ENCODE measurements around the gene SLC22A7.

SLC22A7 gene

DNA sequence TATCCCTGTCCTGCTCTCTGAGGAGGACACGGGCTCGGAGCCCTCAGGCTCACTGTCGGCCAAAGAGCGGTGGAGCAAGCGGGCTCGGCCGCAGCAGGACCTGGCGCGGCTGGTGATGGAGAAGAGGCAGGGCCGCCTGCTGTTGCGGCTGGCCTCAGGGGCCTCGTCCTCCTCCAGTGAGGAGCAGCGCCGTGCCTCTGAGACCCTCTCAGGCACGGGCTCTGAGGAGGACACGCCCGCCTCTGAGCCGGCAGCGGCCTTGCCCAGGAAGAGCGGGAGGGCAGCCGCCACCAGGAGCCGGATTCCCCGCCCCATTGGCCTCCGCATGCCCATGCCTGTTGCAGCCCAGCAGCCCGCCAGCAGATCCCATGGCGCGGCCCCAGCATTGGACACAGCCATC lies 14.2 kb upstream of the SLC22A7 start:
- DNase-seq (ENCODE audit: low read depth): no peak

DNA sequence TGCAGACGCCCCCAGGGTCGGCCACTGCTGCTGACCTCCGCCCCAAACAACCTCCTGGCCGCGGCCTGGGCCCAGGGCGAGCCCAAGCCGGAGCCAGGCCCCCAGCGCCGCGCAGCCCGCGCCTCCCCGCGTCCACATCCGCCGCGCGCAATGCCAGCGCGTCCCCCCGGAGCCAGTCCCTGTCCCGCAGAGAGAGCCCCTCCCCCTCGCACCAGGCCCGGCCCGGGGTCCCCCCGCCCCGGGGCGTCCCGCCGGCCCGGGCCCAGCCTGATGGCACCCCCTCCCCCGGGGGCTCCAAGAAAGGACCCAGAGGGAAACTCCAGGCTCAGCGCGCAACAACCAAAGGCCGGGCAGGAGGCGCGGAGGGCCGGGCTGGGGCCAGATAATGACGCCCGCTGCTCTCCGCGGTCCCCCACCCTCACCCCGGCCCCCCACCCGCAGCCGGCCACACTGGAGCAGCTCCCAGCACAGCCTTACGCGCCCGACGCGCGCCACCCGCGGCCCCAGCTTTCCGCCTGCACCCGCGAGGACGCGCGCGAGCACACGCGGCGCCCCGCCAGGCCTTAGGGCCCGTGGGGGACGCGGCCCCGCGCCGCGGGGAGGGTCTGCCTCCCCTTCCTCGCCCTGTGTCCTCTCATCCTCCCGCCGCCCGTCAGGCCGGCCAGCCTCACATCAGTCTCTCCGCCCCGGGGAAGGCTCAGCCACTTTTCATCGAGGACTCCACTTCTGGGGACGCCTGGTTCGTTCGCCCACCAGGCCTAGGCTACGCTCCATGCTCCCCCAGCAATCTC lies 12.9 kb upstream of the SLC22A7 start:
- DNase-seq (ENCODE audit: low read depth): no peak

DNA sequence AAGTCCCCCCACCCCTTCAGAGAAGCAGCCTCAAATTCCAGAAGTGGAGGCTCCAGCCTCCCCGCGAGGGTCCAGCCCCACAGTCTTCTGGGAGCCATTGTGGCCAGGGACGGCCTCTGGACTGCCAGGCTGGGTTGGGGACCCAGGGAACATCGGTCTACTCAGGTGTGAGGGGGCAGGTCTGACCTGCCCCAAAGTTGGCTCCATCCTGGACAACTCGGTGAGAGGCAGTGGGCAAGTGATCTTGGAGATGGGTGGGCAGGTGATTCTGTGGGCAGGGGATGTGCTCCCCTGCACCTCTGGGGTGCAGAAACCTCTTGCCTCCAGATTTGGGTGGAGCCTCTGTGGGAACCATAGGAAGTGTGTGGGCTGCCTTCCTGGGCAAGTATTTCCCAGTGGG lies 12.2 kb upstream of the SLC22A7 start:
- DNase-seq (ENCODE audit: low read depth): no peak

DNA sequence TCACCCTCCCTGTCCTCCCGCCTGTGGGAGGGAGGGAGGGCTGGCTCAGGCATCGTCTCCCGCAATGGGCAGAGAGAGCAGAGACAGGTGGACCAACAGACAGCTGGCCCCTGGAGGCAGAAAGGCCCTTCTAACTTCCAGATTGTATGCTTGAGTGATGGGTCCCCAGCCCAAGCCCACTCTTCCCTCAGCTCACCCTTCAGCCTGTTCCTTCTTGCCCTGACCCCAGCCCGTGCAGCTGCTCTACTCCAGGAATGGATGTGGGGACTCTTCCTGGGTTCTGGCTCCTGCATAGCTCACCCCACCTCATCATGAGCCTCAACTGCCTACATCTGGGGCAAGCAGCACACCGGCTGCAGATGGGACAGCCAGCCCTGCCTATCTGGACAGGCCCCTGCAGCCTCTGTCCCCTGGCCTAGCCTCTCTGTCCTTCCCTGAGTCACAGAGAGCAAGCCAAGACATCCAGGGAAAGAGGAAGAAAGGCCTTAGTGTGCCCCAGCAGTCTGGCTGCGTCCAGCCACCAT lies 11.5 kb upstream of the SLC22A7 start:
- DNase-seq (ENCODE audit: low read depth): no peak

DNA sequence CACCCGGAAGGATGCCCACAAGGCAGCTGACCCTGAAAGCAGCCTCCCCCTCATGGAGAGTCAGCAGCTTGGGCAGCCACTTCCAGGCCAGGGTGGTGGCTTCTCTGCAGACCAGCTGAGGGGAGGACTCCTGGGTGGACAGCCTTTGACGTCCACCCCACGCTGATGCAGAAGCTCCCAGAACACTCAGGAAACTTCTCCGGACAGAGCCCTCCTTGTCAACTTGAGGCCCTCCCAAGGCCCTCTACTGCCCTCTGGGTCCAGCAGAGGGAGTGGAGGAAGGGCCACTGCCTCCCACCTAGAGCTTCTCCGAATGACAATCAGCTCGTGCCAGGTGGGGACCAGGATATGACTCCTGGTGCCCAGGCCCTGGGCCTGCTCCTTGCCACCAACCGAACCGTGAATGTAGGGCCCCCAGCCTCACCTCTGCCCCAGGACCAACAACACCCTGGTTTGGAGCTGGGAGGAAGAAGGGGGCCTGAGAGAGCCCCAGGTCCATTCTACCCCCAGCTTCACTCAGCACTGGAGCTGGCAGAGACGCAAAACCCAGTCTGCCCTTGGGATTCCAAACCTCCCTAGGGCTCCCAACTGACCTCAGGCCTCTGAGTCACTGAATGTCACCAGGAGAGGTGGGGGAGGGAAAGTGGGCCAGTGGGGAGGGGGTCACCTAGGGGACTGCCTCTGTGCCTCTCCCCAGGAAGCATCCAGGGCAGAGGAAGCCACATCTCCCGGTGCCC lies 10.9 kb upstream of the SLC22A7 start:
- no peak for DNase-seq (ENCODE audit: low read depth)

DNA sequence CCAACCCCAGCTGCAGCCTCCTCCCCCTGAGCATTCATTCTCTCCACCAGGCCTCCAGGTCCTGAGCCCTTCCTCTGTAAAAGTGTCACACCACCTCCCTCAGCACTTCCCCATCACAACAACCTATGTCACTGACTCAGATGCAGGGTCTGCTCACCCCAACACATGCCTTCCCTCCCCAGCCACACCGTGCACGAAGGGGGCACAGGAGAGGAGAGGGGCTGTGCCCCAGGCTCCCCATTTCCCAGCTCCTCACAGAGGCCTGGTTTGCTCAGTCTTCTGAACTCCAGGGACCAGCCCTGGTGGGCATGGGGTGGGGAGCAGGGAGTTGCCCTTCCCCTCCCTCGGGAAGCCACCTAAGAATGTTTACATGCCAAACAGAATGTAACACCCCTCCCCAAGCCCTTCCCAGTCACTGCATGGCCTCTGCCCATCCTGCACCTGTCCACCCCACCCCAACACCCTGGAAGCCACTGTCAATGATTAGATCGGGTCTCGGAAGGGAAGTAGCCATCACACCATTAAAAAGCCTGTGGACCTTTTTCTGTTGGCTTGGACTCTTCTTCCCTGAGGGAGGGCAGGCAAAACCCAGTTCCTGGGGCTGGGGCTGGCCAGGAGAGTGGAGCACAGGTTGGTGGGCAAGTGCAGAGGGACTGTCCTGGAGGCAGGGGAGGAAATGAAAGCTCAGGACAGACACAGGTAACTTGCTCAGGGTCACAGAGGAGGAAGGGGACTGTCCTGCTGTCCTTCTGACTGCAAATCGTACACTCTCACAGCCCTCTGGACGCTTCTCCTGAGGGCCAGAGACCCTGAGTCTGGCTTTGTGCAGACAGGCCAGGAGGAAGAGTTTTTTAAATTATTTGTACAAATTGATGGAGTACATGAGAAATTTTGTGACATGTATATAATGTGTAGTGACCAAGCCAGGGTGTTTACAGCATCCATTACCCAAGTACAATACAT lies 10.1 kb upstream of the SLC22A7 start:
- no peak for DNase-seq (ENCODE audit: low read depth)

DNA sequence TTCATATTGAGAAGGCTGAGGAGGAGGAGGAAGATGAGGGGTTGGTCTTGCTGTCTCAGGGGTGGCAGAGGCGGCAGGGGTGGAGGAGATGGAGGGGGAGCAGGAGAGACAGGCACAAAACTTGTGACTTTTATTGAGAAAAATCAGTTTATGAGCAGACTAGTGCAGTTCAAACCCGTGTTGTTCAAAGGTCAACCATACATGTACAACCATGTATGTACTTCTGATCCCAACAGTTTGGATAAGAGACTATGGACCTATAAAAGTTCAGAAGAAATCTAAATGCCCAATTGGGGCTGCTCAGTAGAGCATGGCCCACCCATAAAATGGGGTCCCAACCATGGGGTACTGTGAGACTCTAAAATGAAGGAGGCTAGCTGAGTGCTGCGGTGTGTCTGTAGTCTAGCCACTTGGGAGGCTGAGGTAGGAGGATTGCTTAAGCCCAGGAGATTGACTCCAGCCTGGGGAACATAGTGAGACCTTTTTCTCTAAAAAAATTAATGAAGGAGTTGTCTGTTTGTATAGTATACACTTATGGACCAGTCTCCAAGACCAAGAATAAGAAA lies 7.6 kb upstream of the SLC22A7 start:
- no peak for DNase-seq (ENCODE audit: low read depth)

DNA sequence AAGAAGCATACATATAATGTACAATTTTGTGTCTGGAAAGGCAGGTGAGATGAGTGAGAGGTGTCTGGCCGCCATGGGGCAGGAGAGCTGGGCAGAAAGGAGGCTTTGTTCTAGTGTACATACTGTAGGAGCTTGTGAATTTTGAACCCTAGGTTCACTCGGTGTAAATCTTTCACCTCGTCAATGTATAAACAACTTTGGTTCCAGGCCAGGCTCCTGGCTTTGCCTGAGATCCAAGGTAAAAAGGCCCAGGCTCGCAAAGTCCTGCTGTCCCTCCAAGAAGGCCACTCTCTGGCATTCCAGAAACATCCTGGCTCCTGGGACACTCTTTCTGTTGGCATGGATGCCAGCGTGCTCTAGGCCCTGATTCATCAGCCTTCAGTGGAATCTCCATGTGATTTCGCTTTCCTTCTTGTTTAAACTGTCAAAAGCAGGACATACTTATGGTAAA lies 7.1 kb upstream of the SLC22A7 start:
- no peak for DNase-seq (ENCODE audit: low read depth)

DNA sequence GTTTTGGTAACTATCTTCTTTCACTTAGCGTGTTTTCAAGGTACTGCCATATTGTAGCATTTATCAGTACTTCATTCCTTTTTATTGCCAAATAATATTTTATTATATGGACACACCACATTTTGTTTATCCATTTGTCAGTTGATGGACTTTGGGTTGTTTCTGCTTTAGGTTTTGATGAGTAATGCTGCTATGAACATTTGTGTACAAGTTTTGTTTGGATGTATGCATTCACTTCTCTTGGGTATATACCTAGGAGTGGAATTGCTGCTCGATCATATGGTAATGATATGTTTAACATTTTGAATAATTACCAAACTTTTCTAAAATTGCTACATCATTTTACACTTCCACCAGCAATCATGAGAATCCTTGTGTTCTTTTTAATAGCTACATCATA lies 6.4 kb upstream of the SLC22A7 start:
- no peak for DNase-seq (ENCODE audit: low read depth)

DNA sequence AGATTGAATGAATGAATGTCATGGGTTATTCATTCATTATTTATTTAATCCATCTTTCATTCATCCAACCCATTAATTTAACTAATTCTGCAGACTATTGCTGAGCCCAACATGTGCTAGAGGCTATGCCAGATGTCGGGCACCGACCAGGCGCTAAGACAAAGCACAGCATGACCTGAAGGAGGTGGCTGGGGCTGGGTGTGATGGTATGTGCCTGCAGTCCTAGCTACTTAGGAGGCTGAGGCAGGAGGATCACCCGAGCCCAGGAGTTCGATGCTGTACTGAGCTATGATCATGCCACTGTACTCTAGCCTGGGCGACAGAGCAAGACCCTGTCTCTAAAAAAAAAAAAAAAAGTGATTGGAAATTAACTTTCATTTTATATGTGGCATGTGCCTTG lies 5.7 kb upstream of the SLC22A7 start:
- DNase-seq (ENCODE audit: low read depth): no peak

DNA sequence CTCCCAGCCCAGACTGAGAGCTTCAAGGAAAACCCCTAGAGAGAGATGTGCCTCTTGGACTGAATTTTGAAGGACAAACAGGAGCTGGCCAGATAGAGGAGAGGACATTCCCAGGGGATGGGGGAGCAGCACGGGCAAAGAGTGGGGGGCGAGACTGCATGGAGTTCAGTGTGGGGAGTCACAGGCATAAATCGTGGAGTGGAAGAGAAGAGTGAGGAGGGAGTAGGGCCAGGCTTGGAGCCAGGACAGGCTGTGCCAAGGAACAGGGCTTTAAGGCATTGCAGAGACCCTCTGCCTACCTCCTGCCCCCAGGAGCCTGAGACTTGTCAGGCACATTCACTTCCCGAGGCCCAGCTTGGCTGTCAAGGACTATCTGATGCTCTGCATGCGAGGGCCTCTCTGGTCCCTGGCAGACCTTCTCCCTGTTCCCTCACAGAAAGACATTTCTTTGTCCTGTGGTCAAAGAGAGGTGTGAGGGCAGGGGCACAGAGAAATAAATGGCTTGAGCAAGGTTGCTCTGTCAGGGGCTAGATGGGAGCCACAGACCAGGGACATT lies 5.2 kb upstream of the SLC22A7 start:
- no peak for DNase-seq (ENCODE audit: low read depth)

DNA sequence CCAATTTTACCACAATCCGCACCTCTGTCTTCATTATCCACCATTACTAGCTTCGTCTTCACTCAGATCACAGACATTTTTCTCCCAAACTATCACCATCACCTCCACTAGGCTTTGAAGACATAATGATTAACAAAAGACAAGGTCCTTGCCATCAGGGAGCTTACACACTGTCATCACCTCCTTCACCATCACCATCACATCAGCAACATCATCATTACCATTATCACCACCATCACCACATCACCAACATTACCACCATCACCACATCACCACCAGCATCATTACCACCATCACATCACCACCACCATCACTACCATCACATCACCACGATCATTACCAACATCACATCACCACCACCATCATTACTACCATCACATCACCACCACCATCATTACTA lies 4.4 kb upstream of the SLC22A7 start:
- no peak for DNase-seq (ENCODE audit: low read depth)

DNA sequence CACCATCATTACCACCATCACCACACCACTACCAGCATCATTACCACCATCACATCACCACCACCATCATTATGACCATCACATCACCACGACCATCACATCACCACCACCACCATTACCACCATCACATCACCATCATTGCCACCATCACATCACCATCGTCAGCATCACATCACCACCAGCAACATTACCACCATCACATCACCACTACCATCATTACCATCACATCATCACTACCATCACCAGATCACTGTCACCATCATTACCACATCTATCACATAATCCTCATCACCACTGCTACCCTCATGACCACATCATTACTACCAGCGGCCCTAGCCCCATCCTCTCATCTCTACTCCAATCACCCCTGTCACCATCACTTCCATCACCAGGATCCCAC lies 3.5 kb upstream of the SLC22A7 start:
- no peak for DNase-seq (ENCODE audit: low read depth)

DNA sequence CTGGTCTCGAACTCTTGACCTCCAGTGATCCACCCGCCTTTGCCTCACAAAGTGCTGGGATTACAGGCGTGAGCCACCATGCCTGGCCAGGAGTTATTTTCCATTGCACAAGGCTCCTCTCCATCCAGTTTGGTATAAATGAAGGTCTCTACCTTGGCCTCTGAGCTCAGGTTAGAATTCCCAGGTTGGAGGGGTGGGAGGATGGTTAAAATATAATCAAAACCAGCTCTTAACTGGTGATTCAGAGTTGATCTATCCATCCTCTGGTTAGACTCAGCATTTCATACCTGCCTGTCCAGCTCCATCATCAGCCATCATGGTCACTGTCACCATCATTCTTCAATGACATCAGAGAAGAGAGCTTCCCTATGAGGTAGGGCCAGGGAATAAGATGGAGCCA lies 2.6 kb upstream of the SLC22A7 start:
- DNase-seq (ENCODE audit: low read depth): no peak

DNA sequence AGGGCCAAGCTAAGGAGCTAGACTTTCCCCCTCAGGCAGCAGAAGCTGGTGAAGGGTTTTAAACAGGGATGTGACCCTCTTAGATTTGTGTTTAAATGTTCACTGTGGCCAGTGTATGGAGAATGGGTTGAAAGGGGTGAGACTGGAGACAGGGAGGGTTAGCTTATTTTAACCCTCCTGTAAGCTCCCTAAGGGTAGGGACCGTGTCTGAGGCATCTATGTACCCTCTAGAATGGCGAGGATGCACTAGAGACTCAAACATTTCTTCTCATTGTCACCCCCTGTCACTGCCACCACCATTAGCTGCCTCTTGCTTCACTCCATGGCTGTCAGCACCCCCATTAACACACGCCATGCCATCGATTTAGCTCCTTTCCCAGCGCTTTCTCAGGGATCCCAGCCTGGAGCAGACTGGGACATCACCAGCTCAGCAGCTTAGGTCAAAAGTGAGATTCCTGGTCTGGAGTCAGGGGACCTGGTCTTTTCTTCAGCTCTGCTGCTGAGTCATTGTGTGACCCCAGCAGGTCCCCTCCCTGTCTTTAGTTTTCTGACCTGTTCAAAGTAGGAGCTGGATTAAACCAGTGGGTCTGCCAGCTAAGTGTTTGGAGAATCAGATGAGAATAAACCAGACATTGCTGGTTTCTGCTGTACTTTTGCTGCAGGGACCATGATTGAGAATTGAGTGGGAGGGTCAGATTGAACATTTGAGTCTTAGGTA lies 1.1 kb upstream of the SLC22A7 start:
- no peak for DNase-seq (ENCODE audit: low read depth)

DNA sequence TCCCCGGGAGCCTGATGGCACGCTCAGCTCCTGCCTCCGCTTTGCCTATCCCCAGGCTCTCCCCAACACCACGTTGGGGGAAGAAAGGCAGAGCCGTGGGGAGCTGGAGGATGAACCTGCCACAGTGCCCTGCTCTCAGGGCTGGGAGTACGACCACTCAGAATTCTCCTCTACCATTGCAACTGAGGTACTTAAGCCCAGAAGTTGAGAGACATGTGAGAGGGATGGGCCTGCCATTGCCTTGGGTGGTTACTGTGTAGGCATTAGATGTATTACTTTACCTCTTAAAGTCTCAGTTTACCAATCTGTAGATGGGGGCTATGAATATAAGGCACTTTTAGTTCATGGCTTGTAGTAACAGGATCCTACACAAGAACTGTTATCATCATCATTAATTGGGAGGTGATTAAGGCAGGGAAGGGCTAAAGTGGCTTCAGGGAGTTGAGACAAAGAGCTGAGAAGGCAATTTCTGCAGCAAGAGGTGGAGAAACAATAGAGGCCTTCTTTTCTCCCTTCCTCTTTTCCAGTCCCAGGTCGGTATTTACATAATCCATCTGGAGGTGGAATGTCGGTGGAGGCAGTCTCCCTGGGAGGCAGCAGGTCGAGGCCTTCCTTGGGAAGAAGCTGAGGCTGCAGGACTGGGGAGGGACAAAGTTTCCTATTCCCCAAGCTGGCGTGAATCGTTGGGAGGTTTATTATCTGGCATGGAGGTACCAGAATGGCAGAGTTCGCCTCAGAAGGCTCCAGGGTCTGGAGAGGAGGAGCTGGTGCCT lies 691 bp downstream of the SLC22A7 start:
- DNase-seq (ENCODE audit: low read depth): no peak

DNA sequence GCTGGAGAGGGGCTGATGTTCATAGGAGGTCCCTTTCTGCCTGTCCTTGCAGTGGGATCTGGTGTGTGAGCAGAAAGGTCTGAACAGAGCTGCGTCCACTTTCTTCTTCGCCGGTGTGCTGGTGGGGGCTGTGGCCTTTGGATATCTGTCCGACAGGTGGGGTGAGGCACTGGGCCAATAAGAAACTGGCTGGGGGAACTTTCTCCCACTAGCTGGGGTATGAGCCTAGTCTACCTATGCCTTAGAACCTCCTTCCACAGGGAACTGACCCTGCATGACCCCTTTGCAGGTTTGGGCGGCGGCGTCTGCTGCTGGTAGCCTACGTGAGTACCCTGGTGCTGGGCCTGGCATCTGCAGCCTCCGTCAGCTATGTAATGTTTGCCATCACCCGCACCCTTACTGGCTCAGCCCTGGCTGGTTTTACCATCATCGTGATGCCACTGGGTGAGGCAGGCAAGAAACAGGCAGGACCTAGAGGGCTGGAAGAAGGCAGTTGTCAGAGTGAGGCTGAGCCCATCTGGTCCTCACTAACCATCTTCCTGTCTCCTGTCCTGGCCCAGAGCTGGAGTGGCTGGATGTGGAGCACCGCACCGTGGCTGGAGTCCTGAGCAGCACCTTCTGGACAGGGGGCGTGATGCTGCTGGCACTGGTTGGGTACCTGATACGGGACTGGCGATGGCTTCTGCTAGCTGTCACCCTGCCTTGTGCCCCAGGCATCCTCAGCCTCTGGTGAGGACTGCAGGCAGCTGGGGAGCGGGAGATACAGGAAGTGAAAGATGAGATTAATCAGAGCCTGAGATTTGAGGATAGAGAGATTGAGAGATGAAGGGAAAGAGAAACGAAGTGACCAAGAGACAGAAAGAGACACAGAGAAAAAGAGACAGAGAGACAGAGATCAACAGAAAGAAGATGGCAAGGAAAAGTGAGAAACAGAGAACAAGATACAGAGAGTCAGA lies 1.6 kb downstream of the SLC22A7 start:
- DNase-seq (ENCODE audit: low read depth): no peak

DNA sequence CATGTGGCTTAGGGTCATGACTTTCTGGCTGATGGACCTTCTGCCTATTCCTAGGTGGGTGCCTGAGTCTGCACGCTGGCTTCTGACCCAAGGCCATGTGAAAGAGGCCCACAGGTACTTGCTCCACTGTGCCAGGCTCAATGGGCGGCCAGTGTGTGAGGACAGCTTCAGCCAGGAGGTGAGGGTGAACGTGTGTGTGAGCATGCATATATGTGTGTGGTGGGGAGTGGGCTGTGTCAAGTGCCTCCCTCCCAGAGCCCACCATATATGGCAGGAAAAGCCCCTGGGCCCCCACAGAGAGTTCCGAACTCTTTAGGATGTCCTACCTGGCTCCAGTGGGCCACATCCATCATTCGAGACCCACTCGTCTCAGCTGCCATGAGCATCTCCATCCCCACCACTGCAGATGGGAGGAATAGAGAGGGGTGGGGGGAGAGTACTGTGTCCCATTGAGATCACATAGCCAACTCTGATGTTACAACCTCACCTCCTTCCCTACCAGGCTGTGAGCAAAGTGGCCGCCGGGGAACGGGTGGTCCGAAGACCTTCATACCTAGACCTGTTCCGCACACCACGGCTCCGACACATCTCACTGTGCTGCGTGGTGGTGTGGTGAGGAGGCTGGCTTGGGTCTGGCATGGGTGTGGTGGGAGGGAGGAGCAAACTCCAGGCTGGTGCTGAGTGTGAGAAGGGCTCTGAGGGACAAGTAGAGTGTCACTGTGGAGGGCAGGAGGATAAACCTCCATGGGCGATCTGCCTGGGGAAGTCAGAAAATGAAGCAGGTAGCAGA lies 3.2 kb downstream of the SLC22A7 start:
- no peak for DNase-seq (ENCODE audit: low read depth)
